Measurements from ENCODE around the gene KITLG.
"Not testable (repeated sequence)": the region's sequence is repeated elsewhere in the genome, so short reads cannot be mapped to it uniquely, and the experiment has no call there.

The KITLG gene

GRCh38 chr12:88538697-88539096 is 41.6 kb downstream of the KITLG start:
- no peaks in the 10 kb centered on the region for H3K36me3 Mint-ChIP-seq (ENCODE audit: low read depth)
- H3K4me3 Mint-ChIP-seq = no peak overlapping the region
- H3K9me3 Mint-ChIP-seq = no peaks in the 10 kb centered on the region
- H3K4me1 Mint-ChIP-seq (ENCODE audit: low read depth) = no peaks in the 10 kb centered on the region
- H3K27me3 Mint-ChIP-seq (ENCODE audit: low read depth) = no peaks in the 10 kb centered on the region
- no peak overlapping the region for H3K27ac Mint-ChIP-seq

DNA sequence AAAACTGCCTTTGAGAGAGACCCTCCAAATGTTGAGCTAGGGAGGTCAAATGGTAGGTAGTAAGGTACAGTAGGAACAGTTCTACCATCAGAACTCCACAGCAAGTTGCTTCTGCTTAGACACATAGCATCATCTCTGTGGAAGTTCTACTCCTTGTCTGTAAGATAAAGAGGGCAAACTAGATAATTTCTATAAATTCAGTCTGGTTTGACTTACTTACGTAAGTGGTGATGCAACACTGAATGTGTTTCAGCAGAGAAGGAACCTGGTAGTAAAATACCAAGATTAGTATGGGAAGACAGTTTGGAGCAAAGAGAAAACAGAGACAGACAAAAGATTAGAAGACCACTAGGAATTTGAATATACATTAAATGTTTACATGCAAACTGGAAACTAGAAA is 42.0 kb downstream of the KITLG start:
- H3K4me3 Mint-ChIP-seq = no peak overlapping the region
- no peaks in the 10 kb centered on the region for H3K9me3 Mint-ChIP-seq
- H3K27ac Mint-ChIP-seq = no peak overlapping the region
- H3K36me3 Mint-ChIP-seq (ENCODE audit: low read depth) = no peaks in the 10 kb centered on the region
- no peaks in the 10 kb centered on the region for H3K4me1 Mint-ChIP-seq (ENCODE audit: low read depth)
- H3K27me3 Mint-ChIP-seq (ENCODE audit: low read depth) = no peaks in the 10 kb centered on the region

DNA sequence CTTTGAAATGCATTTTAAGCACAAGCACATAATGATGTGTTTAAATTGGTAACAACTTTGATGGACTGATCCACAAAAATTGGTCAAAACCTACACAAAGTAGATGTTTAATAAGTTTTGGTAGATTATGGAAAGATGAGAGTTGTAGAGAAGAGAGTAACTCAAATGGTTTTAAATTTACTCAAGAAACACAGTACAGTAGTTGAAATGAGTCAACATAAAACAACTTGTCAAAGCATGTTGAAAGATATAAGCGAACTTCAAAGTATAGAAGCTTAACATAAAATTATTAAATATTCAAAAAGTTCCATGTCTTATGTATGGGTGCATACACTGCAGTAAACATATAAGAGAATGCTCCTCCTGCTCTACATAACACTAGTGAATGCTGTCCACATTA is 49.4 kb downstream of the KITLG start:
- no peak overlapping the region for H3K4me3 Mint-ChIP-seq
- H3K9me3 Mint-ChIP-seq = no peaks in the 10 kb centered on the region
- H3K27me3 Mint-ChIP-seq (ENCODE audit: low read depth) = no peaks in the 10 kb centered on the region
- no peaks in the 10 kb centered on the region for H3K4me1 Mint-ChIP-seq (ENCODE audit: low read depth)
- no peaks in the 10 kb centered on the region for H3K36me3 Mint-ChIP-seq (ENCODE audit: low read depth)
- no peak overlapping the region for H3K27ac Mint-ChIP-seq

DNA sequence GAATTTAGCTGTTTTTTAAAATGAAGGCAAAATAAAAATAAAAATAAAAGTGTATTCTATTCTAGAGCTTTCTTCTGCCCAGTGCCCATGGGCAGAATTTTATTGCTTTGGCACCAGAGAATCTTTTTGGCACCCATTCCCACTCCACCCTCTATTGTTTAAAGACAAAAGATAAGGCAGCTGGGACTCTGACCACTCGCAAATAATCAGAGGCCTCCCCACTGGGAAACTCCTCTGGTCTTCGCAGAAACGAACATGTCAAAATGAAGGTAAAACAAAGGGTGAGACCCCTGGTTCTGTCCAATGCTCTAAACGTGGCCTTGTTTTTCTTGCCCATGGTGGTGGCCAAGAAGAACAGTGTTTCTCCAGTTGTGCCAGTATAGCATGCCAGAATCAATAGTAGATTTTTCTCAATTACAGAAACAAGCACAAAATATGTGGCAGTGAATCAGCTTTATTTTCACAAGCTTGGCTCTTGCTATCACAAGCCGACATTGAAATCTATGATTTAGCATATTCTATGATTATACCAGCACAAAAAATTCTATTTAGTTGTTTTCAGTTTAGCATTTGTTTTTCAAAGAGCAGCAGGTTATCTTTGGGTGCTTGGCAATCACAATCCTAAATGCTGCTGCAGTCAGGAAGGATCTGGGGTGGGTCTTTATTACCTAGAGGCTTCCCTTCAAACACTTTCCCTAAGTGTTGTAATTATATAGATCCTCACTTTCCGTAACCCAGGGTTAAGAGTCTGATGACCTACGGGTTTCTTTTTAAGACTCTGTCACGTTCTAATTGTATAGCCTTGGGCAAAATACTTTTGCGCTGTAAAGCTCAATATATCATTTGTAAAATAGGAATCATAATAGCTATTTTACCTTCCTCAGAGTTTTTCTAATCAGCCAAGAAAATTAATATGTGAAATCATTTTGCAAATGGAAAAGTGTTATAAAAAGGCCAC is 50.5 kb downstream of the KITLG start:
- Mint-ChIP-seq H3K27ac (no peak overlapping the region), H3K27me3 (ENCODE audit: low read depth) (no peaks in the 10 kb centered on the region), H3K4me1 (ENCODE audit: low read depth) (no peaks in the 10 kb centered on the region), H3K9me3 (no peaks in the 10 kb centered on the region), H3K4me3 (no peak overlapping the region), H3K36me3 (ENCODE audit: low read depth) (no peaks in the 10 kb centered on the region)

DNA sequence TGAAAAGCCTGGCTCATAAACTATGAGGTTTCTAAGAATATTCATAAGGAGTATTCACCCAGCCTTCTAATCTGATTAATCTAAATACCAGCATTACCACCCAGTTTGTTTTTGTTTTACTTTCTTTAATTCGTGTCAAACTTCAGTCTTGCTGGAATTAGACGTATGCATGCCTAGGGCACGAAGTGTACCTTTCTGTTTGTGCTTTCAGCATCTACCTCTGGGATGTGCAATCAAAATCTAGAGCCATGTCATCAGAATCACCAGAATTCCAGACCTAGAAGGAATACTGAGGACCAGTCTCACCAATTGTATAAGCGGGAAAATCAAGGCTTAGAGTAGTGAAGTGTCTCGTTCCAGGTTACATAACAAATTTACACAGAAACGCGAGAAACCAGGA is 57.3 kb downstream of the KITLG start:
- H3K4me3 Mint-ChIP-seq = no peak overlapping the region

GRCh38 chr12:88520436-88520820 is 59.8 kb downstream of the KITLG start:
- H3K9me3 Mint-ChIP-seq = no peaks in the 10 kb centered on the region
- H3K4me1 Mint-ChIP-seq (ENCODE audit: low read depth) = no peaks in the 10 kb centered on the region
- H3K36me3 Mint-ChIP-seq (ENCODE audit: low read depth) = no peaks in the 10 kb centered on the region
- H3K4me3 Mint-ChIP-seq = no peak overlapping the region
- no peaks in the 10 kb centered on the region for H3K27me3 Mint-ChIP-seq (ENCODE audit: low read depth)
- no peak overlapping the region for H3K27ac Mint-ChIP-seq

More for the DNA sequence above, 57.3 kb downstream of the KITLG start:
- Mint-ChIP-seq H3K9me3 (no peaks in the 10 kb centered on the region), H3K36me3 (ENCODE audit: low read depth) (no peaks in the 10 kb centered on the region), H3K4me1 (ENCODE audit: low read depth) (no peaks in the 10 kb centered on the region), H3K27ac (no peak overlapping the region), H3K27me3 (ENCODE audit: low read depth) (no peaks in the 10 kb centered on the region)

- H3K9me3 Mint-ChIP-seq = no peaks in the 10 kb centered on the region
- no peaks in the 10 kb centered on the region for H3K27me3 Mint-ChIP-seq (ENCODE audit: low read depth)
- no peak overlapping the region for H3K27ac Mint-ChIP-seq
- H3K4me1 Mint-ChIP-seq (ENCODE audit: low read depth) = no peaks in the 10 kb centered on the region
- no peak overlapping the region for H3K4me3 Mint-ChIP-seq
- no peaks in the 10 kb centered on the region for H3K36me3 Mint-ChIP-seq (ENCODE audit: low read depth)
Measured at GRCh38 chr12:88519802-88520435, 60.4 kb downstream of the KITLG start.

- Mint-ChIP-seq H3K36me3 (ENCODE audit: low read depth) (no peaks in the 10 kb centered on the region), H3K27ac (no peak overlapping the region), H3K27me3 (ENCODE audit: low read depth) (no peaks in the 10 kb centered on the region), H3K9me3 (no peaks in the 10 kb centered on the region), H3K4me1 (ENCODE audit: low read depth) (no peaks in the 10 kb centered on the region), H3K4me3 (no peak overlapping the region)
Measured at GRCh38 chr12:88518863-88519403, 61.3 kb downstream of the KITLG start.

DNA sequence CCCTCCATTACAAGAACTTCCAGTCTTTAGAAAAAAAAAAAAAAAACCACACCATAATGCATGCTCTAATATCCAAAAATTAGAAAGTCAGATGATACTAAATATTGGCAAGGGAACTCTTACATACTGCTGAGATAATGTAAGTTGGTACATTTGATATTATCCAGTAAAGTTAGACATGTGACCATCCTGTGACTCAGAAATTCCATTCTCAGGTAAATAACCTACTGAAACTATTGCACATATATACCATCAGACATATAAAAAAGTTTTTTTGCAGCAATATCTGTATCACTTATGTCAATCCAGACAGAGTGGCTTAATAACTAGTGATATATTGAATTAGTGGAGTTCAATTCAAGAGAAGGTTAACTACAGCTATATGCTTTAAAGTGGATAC is 63.5 kb downstream of the KITLG start:
- Mint-ChIP-seq H3K27ac (no peak overlapping the region), H3K36me3 (ENCODE audit: low read depth) (no peaks in the 10 kb centered on the region), H3K27me3 (ENCODE audit: low read depth) (no peaks in the 10 kb centered on the region), H3K9me3 (no peaks in the 10 kb centered on the region), H3K4me1 (ENCODE audit: low read depth) (no peaks in the 10 kb centered on the region), H3K4me3 (no peak overlapping the region)

GRCh38 chr12:88510843-88511242 is 69.4 kb downstream of the KITLG start:
- Mint-ChIP-seq H3K27ac (no peak overlapping the region), H3K27me3 (ENCODE audit: low read depth) (no peaks in the 10 kb centered on the region), H3K36me3 (ENCODE audit: low read depth) (no peaks in the 10 kb centered on the region), H3K4me3 (no peak overlapping the region), H3K9me3 (no peaks in the 10 kb centered on the region), H3K4me1 (ENCODE audit: low read depth) (no peaks in the 10 kb centered on the region)

- no peaks in the 10 kb centered on the region for H3K36me3 Mint-ChIP-seq (ENCODE audit: low read depth)
- no peaks in the 10 kb centered on the region for H3K4me1 Mint-ChIP-seq (ENCODE audit: low read depth)
- H3K4me3 Mint-ChIP-seq = no peak overlapping the region
- no peaks in the 10 kb centered on the region for H3K27me3 Mint-ChIP-seq (ENCODE audit: low read depth)
- no peak overlapping the region for H3K27ac Mint-ChIP-seq
- no peaks in the 10 kb centered on the region for H3K9me3 Mint-ChIP-seq
Measured at GRCh38 chr12:88509851-88510250, 70.4 kb downstream of the KITLG start.

GRCh38 chr12:88509347-88509746 is 70.9 kb downstream of the KITLG start:
- no peaks in the 10 kb centered on the region for H3K4me1 Mint-ChIP-seq (ENCODE audit: low read depth)

GRCh38 chr12:88507851-88508250 is 72.4 kb downstream of the KITLG start:
- not testable (repeated sequence) for H3K27ac Mint-ChIP-seq; H3K9me3 Mint-ChIP-seq; H3K4me1 Mint-ChIP-seq (ENCODE audit: low read depth); H3K27me3 Mint-ChIP-seq (ENCODE audit: low read depth); H3K4me3 Mint-ChIP-seq; H3K36me3 Mint-ChIP-seq (ENCODE audit: low read depth)

More at GRCh38 chr12:88509347-88509746, 70.9 kb downstream of the KITLG start:
- H3K36me3 Mint-ChIP-seq (ENCODE audit: low read depth) = no peaks in the 10 kb centered on the region
- H3K9me3 Mint-ChIP-seq = no peaks in the 10 kb centered on the region
- H3K4me3 Mint-ChIP-seq = no peak overlapping the region
- no peaks in the 10 kb centered on the region for H3K27me3 Mint-ChIP-seq (ENCODE audit: low read depth)
- H3K27ac Mint-ChIP-seq = no peak overlapping the region

- Mint-ChIP-seq H3K4me3 (no peak overlapping the region), H3K4me1 (ENCODE audit: low read depth) (no peaks in the 10 kb centered on the region), H3K27ac (no peak overlapping the region), H3K27me3 (ENCODE audit: low read depth) (no peaks in the 10 kb centered on the region), H3K36me3 (ENCODE audit: low read depth) (no peaks in the 10 kb centered on the region), H3K9me3 (no peaks in the 10 kb centered on the region)
Measured at GRCh38 chr12:88507270-88507669, 73.0 kb downstream of the KITLG start.

GRCh38 chr12:88505696-88506095 is 74.6 kb downstream of the KITLG start:
- H3K4me1 Mint-ChIP-seq (ENCODE audit: low read depth) = no peaks in the 10 kb centered on the region
- H3K27ac Mint-ChIP-seq = no peak overlapping the region
- no peaks in the 10 kb centered on the region for H3K27me3 Mint-ChIP-seq (ENCODE audit: low read depth)
- H3K36me3 Mint-ChIP-seq (ENCODE audit: low read depth) = no peaks in the 10 kb centered on the region
- H3K4me3 Mint-ChIP-seq = no peak overlapping the region
- H3K9me3 Mint-ChIP-seq = no peaks in the 10 kb centered on the region

Measured in T-helper 1 cell treated with Interleukin-12 subunit alpha and Interleukin-12 subunit beta and Interleukin-4 antibody, amounts not matched to agents 30 μg/mL and 1 μg/mL, for 36 hours (primary cell).